GM12872 (cell line): ENCODE measurements around the gene ADGRL2.

Experiments
- TF ChIP-seq, protein P1 (sequence below): IDR thresholded peaks from 3 replicates; pipeline ENCODE4 v1.5.1; 2011; ENCODE audit warnings: low read depth, mild to moderate bottlenecking, low read length, moderate library complexity; ENCODE audit not compliant: insufficient read depth

The ADGRL2 gene

DNA sequence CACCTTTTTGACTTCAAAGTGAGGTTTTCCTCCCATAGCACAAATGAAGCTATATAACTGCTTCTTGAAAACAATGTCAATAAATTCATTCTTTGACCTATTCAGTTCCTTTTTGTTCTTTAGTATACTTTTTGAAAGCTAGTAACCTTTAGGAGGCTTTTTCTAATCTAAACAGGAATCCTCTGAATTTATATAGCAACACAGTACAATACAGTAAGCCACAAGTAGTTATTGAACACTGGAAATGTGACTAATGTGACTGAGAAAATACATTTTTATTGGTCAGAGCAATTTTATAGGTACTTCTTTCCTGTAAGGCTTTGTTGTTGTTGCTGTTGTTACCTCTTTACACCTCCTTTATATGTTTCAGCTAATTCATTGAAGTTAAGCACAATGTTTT lies 49.8 kb downstream of the ADGRL2 start:
- TF ChIP-seq, protein P1, sequence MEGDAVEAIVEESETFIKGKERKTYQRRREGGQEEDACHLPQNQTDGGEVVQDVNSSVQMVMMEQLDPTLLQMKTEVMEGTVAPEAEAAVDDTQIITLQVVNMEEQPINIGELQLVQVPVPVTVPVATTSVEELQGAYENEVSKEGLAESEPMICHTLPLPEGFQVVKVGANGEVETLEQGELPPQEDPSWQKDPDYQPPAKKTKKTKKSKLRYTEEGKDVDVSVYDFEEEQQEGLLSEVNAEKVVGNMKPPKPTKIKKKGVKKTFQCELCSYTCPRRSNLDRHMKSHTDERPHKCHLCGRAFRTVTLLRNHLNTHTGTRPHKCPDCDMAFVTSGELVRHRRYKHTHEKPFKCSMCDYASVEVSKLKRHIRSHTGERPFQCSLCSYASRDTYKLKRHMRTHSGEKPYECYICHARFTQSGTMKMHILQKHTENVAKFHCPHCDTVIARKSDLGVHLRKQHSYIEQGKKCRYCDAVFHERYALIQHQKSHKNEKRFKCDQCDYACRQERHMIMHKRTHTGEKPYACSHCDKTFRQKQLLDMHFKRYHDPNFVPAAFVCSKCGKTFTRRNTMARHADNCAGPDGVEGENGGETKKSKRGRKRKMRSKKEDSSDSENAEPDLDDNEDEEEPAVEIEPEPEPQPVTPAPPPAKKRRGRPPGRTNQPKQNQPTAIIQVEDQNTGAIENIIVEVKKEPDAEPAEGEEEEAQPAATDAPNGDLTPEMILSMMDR: no peak

DNA sequence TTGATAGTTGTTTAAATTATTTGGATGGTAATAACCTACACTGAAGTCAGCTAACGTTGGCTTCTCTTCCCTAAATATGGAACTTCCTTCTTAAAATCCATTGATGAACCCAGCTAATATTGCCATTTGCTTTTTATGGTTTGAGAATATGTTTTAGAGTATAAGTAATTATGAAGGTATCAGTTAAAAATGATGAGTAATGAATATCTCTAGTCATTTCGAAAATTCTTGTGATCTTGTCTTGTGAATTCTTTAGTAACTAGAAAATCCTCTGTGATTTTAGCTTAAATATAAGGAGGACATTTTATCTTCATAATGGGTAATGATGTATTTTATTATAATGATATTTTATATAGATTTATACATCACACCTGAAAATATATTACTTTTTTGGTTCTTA lies 50.5 kb downstream of the ADGRL2 start:
- TF ChIP-seq, protein P1: no peak

DNA sequence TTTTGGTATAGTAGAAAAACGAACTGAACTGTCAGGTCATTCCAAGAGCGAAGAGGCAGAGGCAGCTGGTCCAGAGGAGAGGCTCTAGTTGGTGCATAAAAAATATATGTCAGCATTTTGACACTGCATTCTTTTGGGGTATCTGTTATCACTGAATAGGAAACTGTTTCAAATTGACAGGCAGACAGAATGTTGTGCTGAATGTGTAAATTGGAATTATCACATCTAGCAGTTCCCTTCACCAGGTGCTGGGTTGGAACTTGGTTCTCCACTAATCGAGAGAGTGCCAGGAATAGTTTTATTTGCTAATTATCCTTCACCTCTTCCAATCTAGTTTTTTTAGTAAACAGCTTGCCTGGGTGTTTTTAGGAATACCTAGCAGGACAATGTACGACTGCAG lies 52.2 kb downstream of the ADGRL2 start:
- TF ChIP-seq, protein P1: no peak

DNA sequence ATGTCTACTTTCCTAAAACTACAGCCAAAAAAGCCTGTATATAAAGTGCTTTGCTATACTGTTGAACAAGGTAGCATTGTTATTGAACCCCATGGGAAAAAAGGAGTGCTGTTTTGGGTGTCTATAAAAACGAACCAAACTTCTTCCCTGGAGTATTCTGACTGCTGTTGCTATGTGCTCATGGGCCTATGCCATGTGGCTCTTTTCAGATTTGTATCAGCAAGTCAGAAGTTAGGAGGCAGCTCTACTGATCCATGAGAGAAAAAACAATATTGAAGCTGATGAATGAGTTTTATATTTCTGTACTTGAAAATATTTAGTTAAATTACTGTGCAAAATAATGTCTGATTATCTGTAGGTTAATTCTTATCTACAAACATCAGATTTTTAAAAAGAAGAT lies 66.5 kb downstream of the ADGRL2 start:
- TF ChIP-seq, protein P1: no peak

DNA sequence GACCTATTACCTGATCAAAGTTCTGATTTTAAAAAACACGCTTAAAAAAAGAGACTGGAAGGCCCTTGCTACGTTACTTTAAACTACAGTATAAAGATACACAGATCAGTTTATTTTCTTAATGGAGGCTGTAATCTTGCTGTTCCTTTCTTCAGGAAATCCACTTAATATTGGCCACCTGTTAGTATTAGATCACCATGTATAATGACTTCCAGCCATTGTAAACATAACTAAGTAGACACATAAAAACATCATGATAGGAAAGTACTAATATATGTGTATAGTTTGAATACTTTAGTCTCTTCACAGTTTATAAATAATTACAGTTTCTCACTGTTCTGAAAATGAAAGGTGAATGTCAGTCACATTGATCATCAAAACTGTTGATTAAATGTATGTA lies 68.6 kb downstream of the ADGRL2 start:
- TF ChIP-seq, protein P1: no peak

DNA sequence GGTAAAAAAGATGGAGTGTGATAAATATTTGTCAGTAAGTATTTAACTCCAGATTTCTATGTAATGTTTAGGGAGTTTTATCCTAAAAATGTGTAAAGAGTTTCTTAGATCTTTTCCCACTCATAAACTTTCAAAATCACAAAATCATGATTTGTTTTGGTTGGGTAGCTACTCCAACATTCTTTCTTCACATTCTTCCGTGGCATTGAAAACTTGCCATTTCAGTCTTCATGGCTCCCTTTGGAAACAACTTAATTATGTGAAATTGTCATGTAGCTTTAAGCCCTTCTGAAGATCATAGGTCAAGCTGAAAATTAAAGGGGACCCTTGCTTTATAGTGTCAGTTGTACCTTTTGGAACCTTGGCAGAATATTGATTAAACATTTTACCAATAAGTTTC lies 73.2 kb downstream of the ADGRL2 start:
- TF ChIP-seq, protein P1: no peak

DNA sequence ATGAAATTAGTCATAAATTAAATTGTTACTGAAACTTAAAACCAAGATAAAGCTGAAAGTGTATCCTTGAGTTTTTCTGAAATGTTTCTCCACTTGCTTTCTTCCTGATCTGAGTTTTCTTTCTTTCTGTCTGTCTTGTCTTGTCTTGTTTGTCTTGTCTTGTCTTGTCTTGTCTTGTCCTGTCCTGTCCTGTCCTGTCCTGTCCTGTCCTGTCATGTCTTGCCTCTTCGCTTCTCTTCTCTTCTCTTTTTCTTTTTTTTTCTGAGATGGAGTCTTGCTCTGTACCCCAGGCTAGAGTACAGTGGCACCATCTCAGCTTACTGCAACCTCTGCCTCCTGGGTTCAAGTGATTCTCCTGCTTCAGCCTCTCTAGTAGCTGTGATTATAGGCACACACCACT lies 73.7 kb downstream of the ADGRL2 start:
- TF ChIP-seq, protein P1: no peak

DNA sequence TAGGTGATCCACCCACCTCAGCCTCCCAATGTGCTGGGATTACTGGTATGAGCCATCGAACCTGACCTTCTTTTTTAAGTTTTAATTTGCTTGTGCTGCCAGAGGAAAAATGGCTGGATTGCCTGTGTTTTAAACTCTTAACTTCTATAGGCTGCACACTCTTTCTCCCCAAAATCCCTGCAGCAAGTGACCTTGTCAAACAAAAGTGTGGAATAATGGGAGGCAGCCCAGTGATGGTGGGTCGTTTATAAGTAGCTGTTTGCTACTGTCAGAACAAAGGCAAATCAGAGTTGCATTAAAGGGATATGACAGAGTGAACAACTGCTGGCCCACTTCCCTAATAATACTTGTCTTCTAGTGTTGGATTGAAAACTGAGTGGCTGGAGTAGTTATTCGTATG lies 74.2 kb downstream of the ADGRL2 start:
- TF ChIP-seq, protein P1: no peak
